Stimulated activated CD4-positive, alpha-beta T cell treated with anti-CD3 and anti-CD28 coated beads, Interleukin-1b, Interleukin-23, amount 100 ng/mL, for 1 hour (primary cell): ENCODE data around the gene HSCB.
"Not testable (repeated sequence)": the region's sequence is repeated elsewhere in the genome, so short reads cannot be mapped to it uniquely, and the experiment has no call there.

ENCODE experiments used
- DNase-seq, 2 donors: peaks; one replicate each; pipeline ENCODE4 v3.0.0-alpha.2; 2020; ENCODE audit warnings: low read depth in 2 of 2

HSCB gene

DNA sequence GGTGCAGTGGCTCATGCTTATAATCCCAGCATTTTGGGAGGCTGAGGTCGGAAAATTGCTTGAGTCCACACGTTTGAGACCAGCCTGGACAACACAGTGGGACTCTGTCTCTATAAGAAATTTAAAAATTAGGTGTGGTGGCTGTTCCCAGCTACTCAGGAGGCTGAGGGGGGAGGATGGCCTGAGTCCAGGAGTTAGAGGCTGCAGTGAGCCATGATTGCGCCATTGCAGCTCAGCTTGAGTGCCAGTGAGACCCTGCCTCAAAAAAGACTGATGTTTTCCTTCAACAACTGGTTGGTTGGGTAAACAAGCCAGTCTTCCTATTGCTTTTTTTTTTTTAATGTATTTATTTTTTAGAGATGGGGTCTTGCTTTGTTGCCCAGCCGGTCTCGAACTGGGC lies 49.3 kb downstream of the HSCB start:
- no peak for DNase-seq

DNA sequence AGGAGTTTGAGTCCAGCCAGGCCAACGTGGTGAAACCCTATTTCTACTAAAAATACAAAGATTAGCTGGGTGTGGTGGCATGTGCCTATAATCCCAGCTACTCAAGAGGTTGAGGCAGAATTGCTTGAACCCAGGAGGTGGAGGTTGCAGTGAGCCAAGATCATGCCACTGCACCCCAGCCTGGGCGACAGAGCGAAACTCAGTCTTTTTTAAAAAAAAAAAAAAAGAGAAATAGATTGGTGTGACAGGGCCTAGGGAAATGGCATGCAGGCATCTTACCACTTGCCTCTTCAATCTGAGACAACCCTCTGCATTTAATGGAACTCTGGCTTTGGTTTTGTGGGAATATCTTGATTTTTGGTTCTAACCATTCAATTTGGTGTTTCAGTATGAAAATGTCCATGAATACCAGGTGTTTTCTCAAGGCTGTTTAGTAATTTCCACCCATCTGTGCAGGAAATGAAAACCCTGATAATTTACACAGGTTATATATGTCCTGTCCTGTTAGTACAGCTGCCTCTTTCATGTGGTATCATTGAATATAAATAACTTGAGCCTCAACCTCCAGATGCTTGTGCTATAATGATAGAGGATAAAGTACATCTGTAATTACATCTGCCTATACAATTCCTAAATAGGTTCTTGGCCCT lies 50.1 kb downstream of the HSCB start:
- DNase-seq: no peak

GRCh38 chr22:28792491-28793383 lies 50.9 kb downstream of the HSCB start:
- DNase-seq: no peak

DNA sequence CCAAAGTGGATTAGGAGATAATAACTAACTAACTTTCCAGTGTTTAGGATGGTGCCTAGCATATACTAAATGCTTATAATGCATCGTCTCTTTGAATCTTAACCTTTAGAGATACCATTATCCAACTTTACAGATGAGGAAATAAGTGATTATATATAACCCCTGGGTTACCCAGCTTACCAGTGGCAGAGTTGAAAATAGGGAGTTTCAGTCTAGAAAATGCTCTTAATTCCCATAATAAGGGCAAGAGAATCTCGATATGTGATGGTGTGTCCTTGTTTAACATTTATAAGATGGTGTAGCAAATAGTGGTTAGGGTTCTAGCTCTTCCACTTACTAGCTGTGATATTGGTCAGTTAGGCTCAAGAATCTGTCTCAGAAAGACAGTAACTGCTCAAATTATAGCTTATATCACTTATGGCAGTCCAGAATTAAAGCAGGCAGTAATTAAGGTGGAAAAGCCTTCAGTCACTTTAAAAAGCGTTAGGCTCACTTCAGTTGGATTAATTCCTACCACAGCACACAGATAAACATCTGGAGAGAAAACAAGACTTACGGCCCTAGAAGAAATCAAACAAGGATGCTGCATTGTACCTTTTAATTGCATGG lies 52.2 kb downstream of the HSCB start:
- DNase-seq: no peak

GRCh38 chr22:28795071-28795693 lies 53.3 kb downstream of the HSCB start:
- DNase-seq: no peak

- no peak for DNase-seq
Measured at GRCh38 chr22:28795932-28796856, 54.4 kb downstream of the HSCB start.

- peak in 1 of 2 donors; percentile 11 for DNase-seq
Measured at GRCh38 chr22:28798810-28799605, 57.2 kb downstream of the HSCB start.

DNA sequence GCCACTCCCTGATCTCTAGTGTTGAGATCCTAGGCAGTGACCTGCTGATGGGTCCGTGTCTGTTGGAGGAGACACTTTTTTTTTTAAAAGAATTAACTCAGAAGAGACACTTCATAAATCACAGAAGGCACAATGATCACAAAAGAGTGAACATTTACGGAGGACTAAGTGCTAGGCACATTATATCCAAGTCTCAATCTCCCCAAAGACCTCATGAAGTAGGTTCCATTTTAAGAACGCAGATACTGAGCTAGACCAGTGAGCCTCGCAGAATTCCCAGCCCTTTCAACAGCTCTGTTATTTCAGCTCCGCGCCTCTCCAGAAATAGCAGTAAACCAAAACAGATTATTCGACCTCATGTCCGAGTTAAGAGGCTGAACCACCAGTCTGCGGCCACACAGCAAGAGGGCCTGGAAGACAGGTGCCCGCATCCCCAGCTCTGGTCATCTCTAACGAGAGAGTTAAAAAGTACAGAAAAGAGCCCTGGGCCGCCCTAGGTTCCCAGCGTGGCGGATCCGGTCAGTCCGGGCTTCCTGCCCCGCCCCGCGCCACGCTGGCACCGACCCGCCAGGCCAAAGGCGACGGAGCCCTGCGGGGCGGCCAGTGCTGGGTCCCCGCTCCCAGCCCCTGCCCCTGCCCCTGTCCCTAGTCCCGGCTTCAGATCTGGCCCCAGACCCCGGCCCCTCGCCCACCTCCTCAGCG lies 57.9 kb downstream of the HSCB start:
- DNase-seq: no peak

- DNase-seq: peak; percentile 69 to 77
Measured at GRCh38 chr22:28800308-28801041, 58.6 kb downstream of the HSCB start, which contains the start of gene XBP1. Gene XBP1 (minus strand): TSS chr22:28800569.

GRCh38 chr22:28801845-28802594 lies 60.2 kb downstream of the HSCB start:
- no peak for DNase-seq

DNA sequence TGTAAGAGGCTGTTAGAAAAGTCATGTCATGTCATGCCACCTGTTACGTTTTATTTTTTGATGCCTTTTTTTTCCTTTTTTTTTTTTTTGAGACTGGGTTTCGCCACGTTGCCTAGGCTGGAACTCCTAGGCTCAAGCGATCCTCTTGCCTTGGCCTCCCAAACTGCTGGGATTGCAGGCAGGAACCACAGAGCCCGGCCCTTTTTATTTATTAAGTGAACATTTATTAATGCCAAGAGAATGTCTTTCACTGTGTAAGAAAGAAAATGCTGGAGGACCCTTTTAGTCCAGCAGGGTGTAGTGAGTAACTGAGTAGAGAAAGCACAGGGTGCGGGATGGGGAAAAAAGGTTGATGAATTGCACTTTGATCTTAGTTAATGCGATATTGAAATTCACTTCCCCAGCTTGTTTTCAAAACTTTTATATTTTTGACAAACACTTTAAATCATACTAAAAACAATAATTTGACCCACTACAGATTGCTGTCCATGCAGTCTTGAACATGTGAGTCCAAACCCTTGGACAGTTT lies 60.8 kb downstream of the HSCB start:
- no peak for DNase-seq

DNA sequence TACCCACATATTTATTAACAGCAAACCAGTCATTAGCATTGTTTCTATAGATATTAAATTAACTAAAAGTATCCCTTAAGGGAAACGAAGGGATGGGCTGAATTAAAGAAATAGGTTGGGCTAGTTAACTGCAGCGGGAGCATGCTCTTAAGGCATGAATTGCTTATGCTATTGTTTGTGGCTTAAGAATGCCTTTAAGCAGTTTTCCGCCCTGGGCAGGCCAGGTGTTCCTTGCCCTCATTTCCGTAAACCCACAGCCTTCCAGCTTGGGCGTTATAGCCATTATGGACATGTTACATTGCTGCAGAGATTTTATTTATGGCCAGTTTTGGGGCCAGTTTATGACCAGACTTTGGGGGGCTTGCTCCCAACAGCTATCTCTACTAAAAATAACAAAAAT lies 63.6 kb downstream of the HSCB start:
- not testable (repeated sequence) for DNase-seq
